ENCODE measurements around the gene IL18RAP.

- no peak for TF ChIP-seq ARNTL (CRISPR knock-in tag; IDR thresholded peaks at IDR 0.05; ENCODE audit: borderline replicate concordance, low read depth)
- TF ChIP-seq ZFP30 (CRISPR knock-in tag; IDR thresholded peaks at IDR 0.05), result no peak
- TF ChIP-seq, protein P1, sequence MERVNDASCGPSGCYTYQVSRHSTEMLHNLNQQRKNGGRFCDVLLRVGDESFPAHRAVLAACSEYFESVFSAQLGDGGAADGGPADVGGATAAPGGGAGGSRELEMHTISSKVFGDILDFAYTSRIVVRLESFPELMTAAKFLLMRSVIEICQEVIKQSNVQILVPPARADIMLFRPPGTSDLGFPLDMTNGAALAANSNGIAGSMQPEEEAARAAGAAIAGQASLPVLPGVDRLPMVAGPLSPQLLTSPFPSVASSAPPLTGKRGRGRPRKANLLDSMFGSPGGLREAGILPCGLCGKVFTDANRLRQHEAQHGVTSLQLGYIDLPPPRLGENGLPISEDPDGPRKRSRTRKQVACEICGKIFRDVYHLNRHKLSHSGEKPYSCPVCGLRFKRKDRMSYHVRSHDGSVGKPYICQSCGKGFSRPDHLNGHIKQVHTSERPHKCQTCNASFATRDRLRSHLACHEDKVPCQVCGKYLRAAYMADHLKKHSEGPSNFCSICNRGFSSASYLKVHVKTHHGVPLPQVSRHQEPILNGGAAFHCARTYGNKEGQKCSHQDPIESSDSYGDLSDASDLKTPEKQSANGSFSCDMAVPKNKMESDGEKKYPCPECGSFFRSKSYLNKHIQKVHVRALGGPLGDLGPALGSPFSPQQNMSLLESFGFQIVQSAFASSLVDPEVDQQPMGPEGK (CRISPR knock-in tag; IDR thresholded peaks at IDR 0.05; ENCODE audit: borderline replicate concordance), result no peak
- TF ChIP-seq ZFP3 (CRISPR knock-in tag; IDR thresholded peaks at IDR 0.05), result no peak
- no peak for TF ChIP-seq ISL1 (CRISPR knock-in tag; IDR thresholded peaks at IDR 0.05)
- TF ChIP-seq TCF4 (CRISPR knock-in tag; IDR thresholded peaks at IDR 0.05; ENCODE audit: borderline replicate concordance), result no peak
- TF ChIP-seq, protein P2, sequence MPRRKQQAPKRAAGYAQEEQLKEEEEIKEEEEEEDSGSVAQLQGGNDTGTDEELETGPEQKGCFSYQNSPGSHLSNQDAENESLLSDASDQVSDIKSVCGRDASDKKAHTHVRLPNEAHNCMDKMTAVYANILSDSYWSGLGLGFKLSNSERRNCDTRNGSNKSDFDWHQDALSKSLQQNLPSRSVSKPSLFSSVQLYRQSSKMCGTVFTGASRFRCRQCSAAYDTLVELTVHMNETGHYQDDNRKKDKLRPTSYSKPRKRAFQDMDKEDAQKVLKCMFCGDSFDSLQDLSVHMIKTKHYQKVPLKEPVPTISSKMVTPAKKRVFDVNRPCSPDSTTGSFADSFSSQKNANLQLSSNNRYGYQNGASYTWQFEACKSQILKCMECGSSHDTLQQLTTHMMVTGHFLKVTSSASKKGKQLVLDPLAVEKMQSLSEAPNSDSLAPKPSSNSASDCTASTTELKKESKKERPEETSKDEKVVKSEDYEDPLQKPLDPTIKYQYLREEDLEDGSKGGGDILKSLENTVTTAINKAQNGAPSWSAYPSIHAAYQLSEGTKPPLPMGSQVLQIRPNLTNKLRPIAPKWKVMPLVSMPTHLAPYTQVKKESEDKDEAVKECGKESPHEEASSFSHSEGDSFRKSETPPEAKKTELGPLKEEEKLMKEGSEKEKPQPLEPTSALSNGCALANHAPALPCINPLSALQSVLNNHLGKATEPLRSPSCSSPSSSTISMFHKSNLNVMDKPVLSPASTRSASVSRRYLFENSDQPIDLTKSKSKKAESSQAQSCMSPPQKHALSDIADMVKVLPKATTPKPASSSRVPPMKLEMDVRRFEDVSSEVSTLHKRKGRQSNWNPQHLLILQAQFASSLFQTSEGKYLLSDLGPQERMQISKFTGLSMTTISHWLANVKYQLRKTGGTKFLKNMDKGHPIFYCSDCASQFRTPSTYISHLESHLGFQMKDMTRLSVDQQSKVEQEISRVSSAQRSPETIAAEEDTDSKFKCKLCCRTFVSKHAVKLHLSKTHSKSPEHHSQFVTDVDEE (CRISPR knock-in tag; IDR thresholded peaks at IDR 0.05), result no peak
- TF ChIP-seq, protein P3, sequence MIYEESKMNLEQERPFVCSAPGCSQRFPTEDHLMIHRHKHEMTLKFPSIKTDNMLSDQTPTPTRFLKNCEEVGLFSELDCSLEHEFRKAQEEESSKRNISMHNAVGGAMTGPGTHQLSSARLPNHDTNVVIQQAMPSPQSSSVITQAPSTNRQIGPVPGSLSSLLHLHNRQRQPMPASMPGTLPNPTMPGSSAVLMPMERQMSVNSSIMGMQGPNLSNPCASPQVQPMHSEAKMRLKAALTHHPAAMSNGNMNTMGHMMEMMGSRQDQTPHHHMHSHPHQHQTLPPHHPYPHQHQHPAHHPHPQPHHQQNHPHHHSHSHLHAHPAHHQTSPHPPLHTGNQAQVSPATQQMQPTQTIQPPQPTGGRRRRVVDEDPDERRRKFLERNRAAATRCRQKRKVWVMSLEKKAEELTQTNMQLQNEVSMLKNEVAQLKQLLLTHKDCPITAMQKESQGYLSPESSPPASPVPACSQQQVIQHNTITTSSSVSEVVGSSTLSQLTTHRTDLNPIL (CRISPR knock-in tag; IDR thresholded peaks at IDR 0.05; ENCODE audit: low read depth), result no peak
Observed at GRCh38 chr2:102499558-102499957, 76.6 kb downstream of the IL18RAP start.

All from SK-N-SH treated with all-trans-retinoic acid at 6 μM for 48 hours (cell line).